GM21737 (cell line): Measurements from ENCODE around the gene RASSF5.

ENCODE experiments used
- ATAC-seq: cut with Tn5 transposase; IDR thresholded peaks from one replicate; pipeline ENCODE4 v1.9.1; 2021; ENCODE audit warnings: mild to moderate bottlenecking, moderate library complexity; ENCODE audit not compliant: unreplicated experiment

The RASSF5 gene

GRCh38 chr1:206583707-206584648 is 76.6 kb downstream of the RASSF5 start:
- ATAC-seq = no peak

GRCh38 chr1:206584683-206585082 is 77.4 kb downstream of the RASSF5 start:
- no peak for ATAC-seq

GRCh38 chr1:206586501-206587445 is 79.4 kb downstream of the RASSF5 start:
- ATAC-seq = no peak

GRCh38 chr1:206587904-206588303 is 80.6 kb downstream of the RASSF5 start:
- no peak for ATAC-seq

GRCh38 chr1:206588492-206588891 is 81.2 kb downstream of the RASSF5 start:
- ATAC-seq = no peak

- no peak for ATAC-seq
Observed at GRCh38 chr1:206589206-206589605, 81.9 kb downstream of the RASSF5 start.

- no peak for ATAC-seq
Observed at GRCh38 chr1:206590025-206590758, 82.9 kb downstream of the RASSF5 start.

- ATAC-seq = no peak
Observed at GRCh38 chr1:206591226-206591625, 83.9 kb downstream of the RASSF5 start.

- ATAC-seq = no peak
Observed at GRCh38 chr1:206591696-206592095, 84.4 kb downstream of the RASSF5 start.

GRCh38 chr1:206593351-206593925 is 86.1 kb downstream of the RASSF5 start:
- no peak for ATAC-seq

- no peak for ATAC-seq
Observed at GRCh38 chr1:206595581-206596318, 88.4 kb downstream of the RASSF5 start.

- ATAC-seq = no peak
Observed at GRCh38 chr1:206596319-206596666, 89.0 kb downstream of the RASSF5 start.

GRCh38 chr1:206600527-206600926 is 93.2 kb downstream of the RASSF5 start:
- ATAC-seq = no peak

- ATAC-seq = no peak
Observed at GRCh38 chr1:206604861-206605260, 97.5 kb downstream of the RASSF5 start.

- ATAC-seq = no peak
Observed at GRCh38 chr1:206606867-206607266, 99.5 kb downstream of the RASSF5 start.

- no peak for ATAC-seq
Observed at GRCh38 chr1:206608108-206608698, 100.9 kb downstream of the RASSF5 start.

GRCh38 chr1:206609229-206609991 is 102.1 kb downstream of the RASSF5 start:
- ATAC-seq = peak; percentile 30

- ATAC-seq = peak; percentile 76
Observed at GRCh38 chr1:206612129-206612876, 105.0 kb downstream of the RASSF5 start, which contains the start of gene EIF2D. Gene EIF2D, minus strand, starts transcription at chr1:206612465. Its CDS starts 123 bp downstream, at chr1:206612342.
